ENCODE measurements around the gene SINHCAF.

- TF ChIP-seq CTCF (IDR thresholded peaks at IDR 0.05) (no peak), POLR2A (IDR thresholded peaks at IDR 0.05) (no peak)
These were observed 7.2 kb downstream of the SINHCAF start for GRCh38 chr12:31318657-31319269.
